GM12878 (cell line): Measurements from ENCODE around the gene ADAMTS16. TPM values are rescaled to one million over a fixed set of nuclear protein-coding genes. Genes with fewer than 3 reads are reported as not detected.

Experiments
- ATAC-seq: fragments of 200-7000 bp; cut with Tn5 transposase; 3 replicates; pipeline ENCODE4 v1.9.1; 2020; ENCODE audit warnings: mild to moderate bottlenecking, moderate library complexity
- BruUV-seq: library from RNA; stranded (reverse); fragments of 400-500 nt; replicated peaks from 2 replicates; lab custom pipeline; 2021; lab: Mats Ljungman, UMichigan
- CTCF ChIA-PET: fragments of 300-600 bp; sonication (Branson Sonifier 250); formaldehyde crosslinking; extraction: SDS; loops from one replicate; lab custom pipeline; 2021; ENCODE audit warnings: inconsistent platforms; lab: Yijun Ruan, JAX
- POLR2A ChIA-PET: fragments of 350-600 bp; formaldehyde crosslinking; extraction: SDS; loops from one replicate; lab custom pipeline; 2021; ENCODE audit warnings: inconsistent platforms; lab: Charles Lee
- RAD21 ChIA-PET: fragments of 300-600 bp; sonication (Branson Sonifier 250); formaldehyde crosslinking; loops from one replicate; lab custom pipeline; 2023; ENCODE audit warnings: antibody characterized with exemption; ENCODE audit not compliant: unreplicated experiment; lab: Charles Lee
- SMC1A ChIA-PET: fragments of 300-600 bp; sonication (Branson Sonifier 250); formaldehyde crosslinking; loops from one replicate; lab custom pipeline; 2023; ENCODE audit not compliant: unreplicated experiment, uncharacterized antibody; lab: Charles Lee
- DNase-seq: peaks from one replicate; pipeline ENCODE4 v3.0.0-alpha.2; 2011; ENCODE audit warnings: low read depth, low spot score
- FAIRE-seq: peaks from 3 replicates; lab custom pipeline; 2011; peaks lifted over from hg19 to GRCh38; lab: Jason Lieb, UNC
- H2AFZ ChIP-seq: 2 replicates; pipeline ENCODE4 v1.6.0; 2011; ENCODE audit warnings: low read depth, low read length, control low read depth; ENCODE audit not compliant: control insufficient read depth
- H3K27ac ChIP-seq: 2 replicates; pipeline ENCODE4 v1.5.1; 2011; ENCODE audit warnings: control low read depth; ENCODE audit not compliant: control insufficient read depth, insufficient read depth
- H3K27me3 ChIP-seq, 2 experiments: replicated peaks in 1 of 2; 2 replicates each; pipeline versions ENCODE4 v1.6.0 to v1.6.1; 2011; ENCODE audit warnings: low read length in 1 of 2; ENCODE audit not compliant: control insufficient read depth in 2 of 2, insufficient read depth in 2 of 2
- H3K36me3 ChIP-seq, 2 experiments: 2 replicates each; pipeline ENCODE4 v1.5.1; 2011; ENCODE audit warnings: low read length in 1 of 2; ENCODE audit not compliant: control insufficient read depth in 2 of 2, insufficient read depth in 2 of 2
- H3K4me1 ChIP-seq: 2 replicates; pipeline ENCODE4 v1.6.1; 2011; ENCODE audit warnings: mild to moderate bottlenecking, low read length, moderate library complexity, mixed read lengths; ENCODE audit not compliant: control insufficient read depth, insufficient read depth
- H3K4me2 ChIP-seq: 2 replicates; pipeline ENCODE4 v1.6.0; 2011; ENCODE audit warnings: control low read depth; ENCODE audit not compliant: control insufficient read depth, insufficient read depth
- H3K4me3 ChIP-seq: fragments of 200-600 bp; sonication (generic); 2 replicates; pipeline ENCODE4 v1.5.1; 2016
- H3K79me2 ChIP-seq: 2 replicates; pipeline ENCODE4 v1.6.0; 2011; ENCODE audit warnings: low read length; ENCODE audit not compliant: control insufficient read depth, insufficient read depth
- H3K9ac ChIP-seq: 2 replicates; pipeline ENCODE4 v1.8.0; 2011; ENCODE audit warnings: low read length, control low read depth, mixed read lengths; ENCODE audit not compliant: control insufficient read depth, insufficient read depth
- H3K9me3 ChIP-seq: replicated peaks from 3 replicates; pipeline ENCODE4 v1.5.1; 2011; ENCODE audit warnings: mild to moderate bottlenecking, low read length; ENCODE audit not compliant: control insufficient read depth, insufficient read depth
- H4K20me1 ChIP-seq: 2 replicates; pipeline ENCODE4 v1.6.0; 2011; ENCODE audit not compliant: control insufficient read depth, insufficient read depth
- ATF7 ChIP-seq: fragments of 450-650 bp; IDR thresholded peaks from 2 replicates; pipeline ENCODE4 v1.6.1; 2016; ENCODE audit warnings: low read depth, mild to moderate bottlenecking
- BACH1 ChIP-seq: fragments of 450-650 bp; IDR thresholded peaks from 2 replicates; pipeline ENCODE4 v1.6.1; 2017; ENCODE audit warnings: mild to moderate bottlenecking, borderline replicate concordance
- CEBPZ ChIP-seq: fragments of 150-350 bp; IDR thresholded peaks from 2 replicates; pipeline ENCODE4 v1.6.1; 2016; ENCODE audit warnings: low read depth, low read length
- HDGF ChIP-seq: fragments of 450-650 bp; IDR thresholded peaks from 2 replicates; pipeline ENCODE4 v1.6.1; 2016; ENCODE audit warnings: antibody characterized with exemption
- KDM1A ChIP-seq: fragments of 200-600 bp; sonication (generic); IDR thresholded peaks from 2 replicates; pipeline ENCODE4 v1.6.1; 2016; ENCODE audit warnings: borderline replicate concordance
- MTA3 ChIP-seq: IDR thresholded peaks from 2 replicates; pipeline ENCODE4 v1.6.1; 2012; ENCODE audit warnings: low read length, inconsistent platforms, borderline replicate concordance
- NR2C2 ChIP-seq: IDR thresholded peaks from 2 replicates; pipeline ENCODE4 v1.6.1; 2011; ENCODE audit warnings: borderline replicate concordance, low read depth; ENCODE audit not compliant: control insufficient read depth, insufficient read length
- RCOR1 ChIP-seq: conservative IDR thresholded peaks from 2 replicates; pipeline ENCODE4 v1.6.1; 2012; ENCODE audit warnings: low read depth, low read length, improper control_type of control experiment
- RFX5 ChIP-seq: IDR thresholded peaks from 2 replicates; pipeline ENCODE4 v1.6.1; 2011; ENCODE audit warnings: low read depth, low read length, improper control_type of control experiment
- SIX5 ChIP-seq: IDR thresholded peaks from 2 replicates; pipeline ENCODE4 v1.6.1; 2011; ENCODE audit warnings: mild to moderate bottlenecking, low read depth, low read length, moderate library complexity; ENCODE audit not compliant: severe bottlenecking
- YY1 ChIP-seq: IDR thresholded peaks from 2 replicates; pipeline ENCODE4 v1.6.1; 2011; ENCODE audit warnings: low read depth, mild to moderate bottlenecking, low read length
- ZNF207 ChIP-seq: fragments of 450-650 bp; IDR thresholded peaks from 2 replicates; pipeline ENCODE4 v1.6.1; 2014; ENCODE audit warnings: antibody characterized with exemption, mild to moderate bottlenecking, borderline replicate concordance
- ZZZ3 ChIP-seq: IDR thresholded peaks from 2 replicates; pipeline ENCODE4 v1.6.1; 2011; ENCODE audit warnings: low read depth; ENCODE audit not compliant: control insufficient read depth, insufficient read length
- WGBS: methylation state at CpG from one replicate; pipeline ENCODE4 v1.1.6; 2016; ENCODE audit warnings: low lambda C conversion rate; ENCODE audit not compliant: insufficient replicate concordance, insufficient coverage; ENCODE audit errors: missing lambda C conversion rate; 5-methylcytosine and 5-hydroxymethylcytosine counted together
- in situ Hi-C: fragments of 300-500 bp; cut with MboI; formaldehyde crosslinking; loops from 9 replicates; pipeline ENCODE4 v1.14.3; 2018; ENCODE audit warnings: mixed read lengths
- intact Hi-C: fragments of 100-400 bp; cut with micrococcal nuclease; formaldehyde crosslinking; loops from one replicate; pipeline ENCODE4 v1.14.2; 2022; ENCODE audit not compliant: unreplicated experiment
- polyA plus RNA-seq, 11 experiments: library from polyadenylated mRNA; depleted of rRNA in 4 of 11; unstranded in 6 of 11; stranded (reverse) in 5 of 11; fragments of >200 nt; fragmentation: Nextera tagmentation in 4 of 11; fragmentation: Illumina TruSeq in 1 of 11; extraction: Ambion mirVana in 4 of 11; extraction: Trizol in 1 of 11; gene quantifications; 1 replicate in 1 of 11; 2 replicates in 10 of 11; pipeline versions ENCODE4 v1.2.1 to v1.2.3, GENCODE V29; 2011 to 2016; ENCODE audit warnings: inconsistent platforms in 2 of 11, missing spikeins in 2 of 11, low read depth in 1 of 11
- total RNA-seq, 4 experiments: library from RNA; depleted of rRNA in 3 of 4; stranded (reverse); fragments of >200 nt in 3 of 4; fragmentation: Illumina TruSeq in 1 of 4; extraction: Trizol in 1 of 4; gene quantifications; 2 replicates each; pipeline versions ENCODE4 v1.2.1 to v1.2.3, GENCODE V29; 2013 to 2021
- TF ChIP-seq, protein P1 (sequence below): fragments of 450-650 bp; IDR thresholded peaks from 2 replicates; pipeline ENCODE4 v1.6.1; 2014; ENCODE audit warnings: mild to moderate bottlenecking
- TF ChIP-seq, protein P2 (sequence below): IDR thresholded peaks from 2 replicates; pipeline ENCODE4 v1.6.1; 2011; ENCODE audit warnings: low read depth, mild to moderate bottlenecking, low read length, moderate library complexity, borderline replicate concordance; ENCODE audit errors: extremely low read depth

ADAMTS16 gene
- total and polyA plus RNA-seq, 10 of the 15 experiments (the other 5 are each of a cell fraction or from before 2014, with no cell fraction given), result 0.04 TPM; not detected in 9

GRCh38 chr5:5341531-5342292 lies 201.6 kb downstream of the ADAMTS16 start:
- H3K4me2 ChIP-seq, result no peak overlapping the region
- H4K20me1 ChIP-seq, result no peaks in the 10 kb centered on the region
- no TSS peak for BruUV-seq
- no peak for DNase-seq
- no peak overlapping the region for H3K4me3 ChIP-seq
- no peak for ATAC-seq
- CTCF ChIA-PET, result no interaction called here
- TF ChIP-seq CEBPZ, result no peak
- no peak for TF ChIP-seq BACH1
- TF ChIP-seq SIX5, result no peak
- TF ChIP-seq HDGF, result no peak
- TF ChIP-seq RCOR1, result no peak
- no peak for TF ChIP-seq NR2C2
- TF ChIP-seq RFX5, result no peak
- TF ChIP-seq ZZZ3, result no peak
- TF ChIP-seq YY1, result no peak
- TF ChIP-seq, protein P1, sequence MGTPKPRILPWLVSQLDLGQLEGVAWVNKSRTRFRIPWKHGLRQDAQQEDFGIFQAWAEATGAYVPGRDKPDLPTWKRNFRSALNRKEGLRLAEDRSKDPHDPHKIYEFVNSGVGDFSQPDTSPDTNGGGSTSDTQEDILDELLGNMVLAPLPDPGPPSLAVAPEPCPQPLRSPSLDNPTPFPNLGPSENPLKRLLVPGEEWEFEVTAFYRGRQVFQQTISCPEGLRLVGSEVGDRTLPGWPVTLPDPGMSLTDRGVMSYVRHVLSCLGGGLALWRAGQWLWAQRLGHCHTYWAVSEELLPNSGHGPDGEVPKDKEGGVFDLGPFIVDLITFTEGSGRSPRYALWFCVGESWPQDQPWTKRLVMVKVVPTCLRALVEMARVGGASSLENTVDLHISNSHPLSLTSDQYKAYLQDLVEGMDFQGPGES, result no peak
- TF ChIP-seq MTA3, result no peak
- no peak for TF ChIP-seq ATF7
- TF ChIP-seq ZNF207, result no peak
- TF ChIP-seq KDM1A, result no peak
- TF ChIP-seq, protein P2, sequence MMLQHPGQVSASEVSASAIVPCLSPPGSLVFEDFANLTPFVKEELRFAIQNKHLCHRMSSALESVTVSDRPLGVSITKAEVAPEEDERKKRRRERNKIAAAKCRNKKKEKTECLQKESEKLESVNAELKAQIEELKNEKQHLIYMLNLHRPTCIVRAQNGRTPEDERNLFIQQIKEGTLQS, result no peak
- TF ChIP-seq, all 136 proteins: peak for 0
- Histone ChIP-seq H3K27me3 (no peaks in the 10 kb centered on the region), H3K9me3 (no peaks in the 10 kb centered on the region), H3K9ac (no peak overlapping the region), H2AFZ (no peak overlapping the region), H3K79me2 (no peaks in the 10 kb centered on the region), H3K4me1 (no peaks in the 10 kb centered on the region), H3K36me3 (no peaks in the 10 kb centered on the region), H3K27ac (no peak overlapping the region)
- in situ Hi-C loops (no loop called here), intact Hi-C loops (no loop called here)
- no peak for FAIRE-seq
- SMC1A ChIA-PET, result no interaction called here
- RAD21 ChIA-PET, result no interaction called here
- 25% methylated on average over 10 of the region's 10 CpGs for WGBS
- POLR2A ChIA-PET, result no interaction called here
